Activated naive CD4-positive, alpha-beta T cell treated with anti-CD3 and anti-CD28 coated beads, Interleukin-2, amount 10 ng/mL, durations not matched to agents 7 days and 5 days (primary cell): Measurements from ENCODE around the gene SMCO2.
A peak's percentile ranks its signal among the peaks of the same experiment; 100 is the strongest.

Experiments used
- CTCF ChIA-PET: fragments of 350-600 bp; sonication (Branson Sonifier 250); formaldehyde crosslinking; loops from one replicate; lab custom pipeline; 2021; ENCODE audit warnings: antibody characterized with exemption; lab: Charles Lee
- DNase-seq: peaks from one replicate; pipeline ENCODE4 v3.0.0-alpha.2; 2020
- H3K27ac Mint-ChIP-seq: one replicate; pipeline ENCODE4 v1.8.0; 2021; ENCODE audit warnings: mild to moderate bottlenecking, moderate library complexity, mixed read lengths
- H3K27me3 Mint-ChIP-seq: one replicate; pipeline ENCODE4 v1.8.0; 2021; ENCODE audit warnings: mild to moderate bottlenecking, mixed read lengths
- H3K36me3 Mint-ChIP-seq: one replicate; pipeline ENCODE4 v1.8.0; 2021; ENCODE audit warnings: mixed read lengths
- H3K4me1 Mint-ChIP-seq: one replicate; pipeline ENCODE4 v1.8.0; 2021; ENCODE audit warnings: mixed read lengths
- H3K4me3 Mint-ChIP-seq: one replicate; pipeline ENCODE4 v1.8.0; 2021; ENCODE audit warnings: mild to moderate bottlenecking, moderate library complexity, mixed read lengths
- H3K9me3 Mint-ChIP-seq: one replicate; pipeline ENCODE4 v1.8.0; 2021; ENCODE audit warnings: mixed read lengths

Gene SMCO2

GRCh38 chr12:27462851-27463250 lies 16.3 kb downstream of the SMCO2 start:
- peaks cover 66% of the 10 kb centered on the region for H3K4me1 Mint-ChIP-seq
- H3K36me3 Mint-ChIP-seq, result peaks cover 12% of the 10 kb centered on the region
- peaks cover 4% of the 10 kb centered on the region for H3K27me3 Mint-ChIP-seq
- CTCF ChIA-PET, result interaction anchor here (1.4 kb wide), 1 partner anchor 27 kb away, joined by 3 read pairs; no protein-coding TSS in a partner anchor
- H3K4me3 Mint-ChIP-seq, result no peak overlapping the region
- peaks cover 2% of the 10 kb centered on the region for H3K9me3 Mint-ChIP-seq
- DNase-seq, result no peak
- peak overlapping the region; percentile 29 for H3K27ac Mint-ChIP-seq

- Mint-ChIP-seq H3K27me3 (peaks cover 4% of the 10 kb centered on the region), H3K36me3 (peaks cover 13% of the 10 kb centered on the region), H3K27ac (no peak overlapping the region), H3K4me3 (no peak overlapping the region), H3K9me3 (peaks cover 2% of the 10 kb centered on the region), H3K4me1 (peaks cover 74% of the 10 kb centered on the region)
- DNase-seq, result no peak
- CTCF ChIA-PET, result no interaction called here
Observed at GRCh38 chr12:27463511-27464219, 17.1 kb downstream of the SMCO2 start.

- Mint-ChIP-seq H3K27me3 (peaks cover 4% of the 10 kb centered on the region), H3K36me3 (peaks cover 15% of the 10 kb centered on the region), H3K9me3 (peaks cover 2% of the 10 kb centered on the region), H3K27ac (no peak overlapping the region), H3K4me1 (peaks cover 77% of the 10 kb centered on the region), H3K4me3 (no peak overlapping the region)
- CTCF ChIA-PET, result no interaction called here
- DNase-seq, result no peak
Observed at GRCh38 chr12:27464220-27464554, 17.7 kb downstream of the SMCO2 start.

- DNase-seq, result no peak
- peaks cover 2% of the 10 kb centered on the region for H3K9me3 Mint-ChIP-seq
- H3K4me1 Mint-ChIP-seq, result peaks cover 68% of the 10 kb centered on the region
- peaks cover 16% of the 10 kb centered on the region for H3K36me3 Mint-ChIP-seq
- CTCF ChIA-PET, result interaction anchor here (1.4 kb wide), 1 partner anchor 167 kb away, joined by 4 read pairs; no protein-coding TSS in a partner anchor
- no peak overlapping the region for H3K27ac Mint-ChIP-seq
- no peak overlapping the region for H3K4me3 Mint-ChIP-seq
- peaks cover 4% of the 10 kb centered on the region for H3K27me3 Mint-ChIP-seq
Observed at GRCh38 chr12:27467641-27468040, 21.1 kb downstream of the SMCO2 start.

- CTCF ChIA-PET, result interaction anchor here (1.4 kb wide), 1 partner anchor 166 kb away, joined by 4 read pairs; no protein-coding TSS in a partner anchor
- no peak overlapping the region for H3K27ac Mint-ChIP-seq
- H3K9me3 Mint-ChIP-seq, result peaks cover 2% of the 10 kb centered on the region
- H3K27me3 Mint-ChIP-seq, result peaks cover 4% of the 10 kb centered on the region
- H3K4me3 Mint-ChIP-seq, result no peak overlapping the region
- no peak for DNase-seq
- peaks cover 68% of the 10 kb centered on the region for H3K4me1 Mint-ChIP-seq
- peaks cover 18% of the 10 kb centered on the region for H3K36me3 Mint-ChIP-seq
Observed at GRCh38 chr12:27468241-27468640, 21.7 kb downstream of the SMCO2 start.

GRCh38 chr12:27469176-27469736 lies 22.7 kb downstream of the SMCO2 start:
- H3K27me3 Mint-ChIP-seq, result peaks cover 4% of the 10 kb centered on the region
- peaks cover 22% of the 10 kb centered on the region for H3K36me3 Mint-ChIP-seq
- H3K4me3 Mint-ChIP-seq, result no peak overlapping the region
- H3K27ac Mint-ChIP-seq, result peak overlapping the region; percentile 28
- peaks cover 4% of the 10 kb centered on the region for H3K9me3 Mint-ChIP-seq
- DNase-seq, result no peak
- CTCF ChIA-PET, result interaction anchor here (1.4 kb wide), 1 partner anchor 165 kb away, joined by 4 read pairs; no protein-coding TSS in a partner anchor
- H3K4me1 Mint-ChIP-seq, result peaks cover 68% of the 10 kb centered on the region

GRCh38 chr12:27472604-27473003 lies 26.1 kb downstream of the SMCO2 start:
- CTCF ChIA-PET, result no interaction called here
- Mint-ChIP-seq H3K36me3 (peaks cover 36% of the 10 kb centered on the region), H3K4me1 (peaks cover 65% of the 10 kb centered on the region), H3K4me3 (no peak overlapping the region), H3K27me3 (no peaks in the 10 kb centered on the region), H3K27ac (peak overlapping the region; percentile 80), H3K9me3 (peaks cover 29% of the 10 kb centered on the region)
- no peak for DNase-seq

DNA sequence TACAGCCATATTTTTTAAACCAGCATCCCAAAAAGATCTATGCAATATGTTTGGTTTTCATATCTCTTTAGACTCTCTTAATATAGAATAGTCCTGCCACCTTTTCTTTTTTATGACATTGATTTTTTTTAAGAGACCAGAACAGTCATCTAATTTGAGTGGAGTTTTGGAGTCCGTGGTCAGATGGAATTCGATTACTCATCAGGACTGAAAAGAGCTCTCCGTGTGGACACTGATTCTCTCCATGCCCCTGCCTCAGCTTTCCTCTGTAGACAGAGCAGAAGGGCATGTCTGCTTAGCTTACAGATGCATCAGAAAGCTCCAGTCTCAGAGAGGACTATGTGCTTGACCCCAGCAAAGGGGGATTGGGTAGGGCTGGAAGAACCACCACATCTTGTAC lies 27.8 kb downstream of the SMCO2 start:
- no peak for DNase-seq
- peaks cover 38% of the 10 kb centered on the region for H3K9me3 Mint-ChIP-seq
- no peak overlapping the region for H3K27ac Mint-ChIP-seq
- H3K36me3 Mint-ChIP-seq, result peaks cover 41% of the 10 kb centered on the region
- CTCF ChIA-PET, result no interaction called here
- H3K4me1 Mint-ChIP-seq, result peaks cover 47% of the 10 kb centered on the region
- H3K27me3 Mint-ChIP-seq, result no peaks in the 10 kb centered on the region
- no peak overlapping the region for H3K4me3 Mint-ChIP-seq

GRCh38 chr12:27477049-27477448 lies 30.5 kb downstream of the SMCO2 start:
- H3K4me3 Mint-ChIP-seq, result no peak overlapping the region
- H3K27me3 Mint-ChIP-seq, result no peaks in the 10 kb centered on the region
- CTCF ChIA-PET, result no interaction called here
- DNase-seq, result no peak
- H3K36me3 Mint-ChIP-seq, result peaks cover 39% of the 10 kb centered on the region
- peaks cover 29% of the 10 kb centered on the region for H3K4me1 Mint-ChIP-seq
- H3K9me3 Mint-ChIP-seq, result peaks cover 50% of the 10 kb centered on the region
- no peak overlapping the region for H3K27ac Mint-ChIP-seq

DNA sequence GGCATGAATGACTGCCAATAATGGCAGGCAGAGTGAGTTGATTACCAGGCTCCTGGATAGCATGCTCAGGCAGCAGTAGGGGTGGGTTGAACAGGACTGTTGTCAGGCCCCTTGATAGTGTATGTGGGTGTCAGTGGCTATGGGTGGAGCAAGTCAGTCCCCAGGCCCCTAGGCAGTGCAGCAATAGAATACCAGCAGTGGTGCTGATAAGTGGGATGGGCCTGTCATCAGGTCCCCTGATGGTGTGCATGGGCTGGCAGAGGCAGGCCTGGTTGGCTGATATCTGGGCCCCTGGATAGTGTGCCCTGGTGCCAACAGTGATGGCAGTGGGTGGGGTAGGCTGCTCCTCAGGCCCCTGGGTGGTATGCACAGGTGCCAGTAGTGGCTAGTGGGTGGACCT lies 32.4 kb downstream of the SMCO2 start:
- H3K36me3 Mint-ChIP-seq, result peaks cover 32% of the 10 kb centered on the region
- CTCF ChIA-PET, result no interaction called here
- H3K27ac Mint-ChIP-seq, result no peak overlapping the region

DNA sequence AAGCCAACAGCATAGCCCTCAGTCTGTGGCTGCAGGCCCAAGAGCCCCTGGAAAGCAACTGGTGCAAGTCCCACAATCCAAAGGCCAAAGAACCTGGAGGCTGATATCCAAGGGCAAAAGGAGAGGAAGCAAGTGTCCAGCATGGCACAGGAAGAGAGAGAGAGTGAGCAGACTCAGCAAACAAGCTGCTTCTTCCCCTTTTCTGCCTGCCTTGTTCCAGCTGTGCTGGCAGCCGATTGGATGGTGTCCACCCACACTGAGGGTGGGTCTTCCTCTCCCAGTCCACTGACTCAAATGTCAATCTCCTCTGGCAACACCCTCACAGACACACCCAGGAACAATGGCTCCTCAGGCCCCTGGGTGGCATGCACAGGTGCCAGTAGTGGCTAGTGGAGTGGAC lies 33.5 kb downstream of the SMCO2 start:
- CTCF ChIA-PET, result no interaction called here
- H3K4me3 Mint-ChIP-seq, result no peak overlapping the region
- H3K9me3 Mint-ChIP-seq, result peaks cover 43% of the 10 kb centered on the region
- peaks cover 2% of the 10 kb centered on the region for H3K4me1 Mint-ChIP-seq
- no peak for DNase-seq
- no peaks in the 10 kb centered on the region for H3K27me3 Mint-ChIP-seq
- peaks cover 24% of the 10 kb centered on the region for H3K36me3 Mint-ChIP-seq
- H3K27ac Mint-ChIP-seq, result no peak overlapping the region

More for the DNA sequence above, 32.4 kb downstream of the SMCO2 start:
- Mint-ChIP-seq H3K4me1 (peaks cover 10% of the 10 kb centered on the region), H3K9me3 (peaks cover 48% of the 10 kb centered on the region), H3K27me3 (no peaks in the 10 kb centered on the region), H3K4me3 (no peak overlapping the region)
- no peak for DNase-seq

GRCh38 chr12:27486961-27487360 lies 40.4 kb downstream of the SMCO2 start:
- Mint-ChIP-seq H3K9me3 (no peaks in the 10 kb centered on the region), H3K4me1 (peaks cover 7% of the 10 kb centered on the region), H3K4me3 (no peak overlapping the region), H3K27ac (no peak overlapping the region), H3K27me3 (no peaks in the 10 kb centered on the region), H3K36me3 (no peaks in the 10 kb centered on the region)
- no peak for DNase-seq
- CTCF ChIA-PET, result no interaction called here

DNA sequence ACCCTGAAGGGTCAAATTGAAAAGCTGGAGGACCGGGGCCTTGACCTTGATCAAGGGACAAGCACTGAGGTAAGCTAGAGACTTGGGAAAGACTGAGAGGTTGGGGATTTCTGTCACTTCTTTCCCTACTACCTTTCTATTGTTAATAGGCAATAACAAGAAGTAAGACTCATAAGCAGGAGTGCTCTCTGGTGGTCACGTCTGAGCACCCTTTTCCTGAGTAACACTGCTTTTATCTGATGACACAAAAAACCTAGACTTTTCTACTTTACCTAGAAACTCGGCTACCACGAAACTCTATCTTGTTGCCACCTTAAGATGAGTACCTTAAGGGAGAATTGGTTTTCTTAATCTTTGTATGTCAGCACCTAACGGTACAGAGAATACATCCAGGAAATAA lies 41.9 kb downstream of the SMCO2 start:
- Mint-ChIP-seq H3K4me1 (peaks cover 7% of the 10 kb centered on the region), H3K36me3 (no peaks in the 10 kb centered on the region), H3K27me3 (no peaks in the 10 kb centered on the region), H3K4me3 (no peak overlapping the region), H3K9me3 (no peaks in the 10 kb centered on the region), H3K27ac (no peak overlapping the region)
- CTCF ChIA-PET, result interaction anchor here (1.0 to 2.7 kb wide), 2 partner anchors 46 to 54 kb away, joined by 4 to 19 read pairs; no protein-coding TSS in a partner anchor
- no peak for DNase-seq

DNA sequence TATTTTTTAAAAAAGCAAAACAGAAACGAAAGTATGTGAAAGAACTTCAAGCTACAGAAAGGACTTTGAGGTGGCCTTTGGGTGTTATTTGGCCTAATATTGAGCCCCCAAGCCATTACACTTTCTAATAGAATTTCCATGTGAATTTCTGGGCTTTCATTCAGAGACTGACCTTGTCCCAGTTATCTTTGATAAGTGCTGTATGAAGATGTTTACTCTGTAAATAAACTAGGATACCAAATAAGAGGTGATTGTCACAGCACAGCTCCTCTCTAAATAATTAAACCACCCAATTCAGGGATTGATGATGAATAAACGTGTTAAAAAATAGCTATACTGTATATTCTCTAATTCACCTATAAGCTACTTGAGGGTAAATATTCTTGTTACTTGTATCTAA lies 44.7 kb downstream of the SMCO2 start:
- H3K27ac Mint-ChIP-seq, result no peak overlapping the region
- no peaks in the 10 kb centered on the region for H3K36me3 Mint-ChIP-seq
- no peaks in the 10 kb centered on the region for H3K27me3 Mint-ChIP-seq
- DNase-seq, result no peak
- CTCF ChIA-PET, result interaction anchor here (0.6 to 1.0 kb wide), 4 partner anchors 33 to 145 kb away, joined by 3 read pairs; partner anchors contain the start of gene PPFIBP1
- H3K4me3 Mint-ChIP-seq, result no peak overlapping the region
- no peaks in the 10 kb centered on the region for H3K9me3 Mint-ChIP-seq
- peaks cover 7% of the 10 kb centered on the region for H3K4me1 Mint-ChIP-seq
